Measurements from ENCODE around the gene BAZ2B. TPM values are rescaled to one million over a fixed set of nuclear protein-coding genes. Genes with fewer than 3 reads are reported as not detected.

The BAZ2B gene
- total RNA-seq, 1 experiment from 2014 or later = 54.9 TPM

- H3K79me1 ChIP-seq (ENCODE audit: insufficient read depth, low read depth, low read length, poor library complexity, severe bottlenecking) = no peaks in the 10 kb centered on the region
- no peak overlapping the region for H3K27ac Mint-ChIP-seq
These were observed 206.1 kb downstream of the BAZ2B start for GRCh38 chr2:159410276-159410675.

More at GRCh38 chr2:159410276-159410675, 206.1 kb downstream of the BAZ2B start:
- no peak overlapping the region for H4K5ac ChIP-seq (ENCODE audit: insufficient read length, low read depth, low read length)
- no peaks in the 10 kb centered on the region for H3K4me1 ChIP-seq (ENCODE audit: insufficient read depth, low read length)
- no peaks in the 10 kb centered on the region for H3K23me2 ChIP-seq (ENCODE audit: insufficient read length, low read depth, low read length, poor library complexity, severe bottlenecking)
- no peaks in the 10 kb centered on the region for H3K79me2 ChIP-seq (ENCODE audit: insufficient read depth, low read length)
- no peak overlapping the region for H2AFZ ChIP-seq (ENCODE audit: low read length)
- H3K9me3 ChIP-seq (ENCODE audit: control insufficient read depth, low read depth, low read length) = no peaks in the 10 kb centered on the region
- H3K56ac ChIP-seq (ENCODE audit: insufficient read length, low read depth, low read length) = no peak overlapping the region
- no peak for DNase-seq
- TF ChIP-seq, protein P1, sequence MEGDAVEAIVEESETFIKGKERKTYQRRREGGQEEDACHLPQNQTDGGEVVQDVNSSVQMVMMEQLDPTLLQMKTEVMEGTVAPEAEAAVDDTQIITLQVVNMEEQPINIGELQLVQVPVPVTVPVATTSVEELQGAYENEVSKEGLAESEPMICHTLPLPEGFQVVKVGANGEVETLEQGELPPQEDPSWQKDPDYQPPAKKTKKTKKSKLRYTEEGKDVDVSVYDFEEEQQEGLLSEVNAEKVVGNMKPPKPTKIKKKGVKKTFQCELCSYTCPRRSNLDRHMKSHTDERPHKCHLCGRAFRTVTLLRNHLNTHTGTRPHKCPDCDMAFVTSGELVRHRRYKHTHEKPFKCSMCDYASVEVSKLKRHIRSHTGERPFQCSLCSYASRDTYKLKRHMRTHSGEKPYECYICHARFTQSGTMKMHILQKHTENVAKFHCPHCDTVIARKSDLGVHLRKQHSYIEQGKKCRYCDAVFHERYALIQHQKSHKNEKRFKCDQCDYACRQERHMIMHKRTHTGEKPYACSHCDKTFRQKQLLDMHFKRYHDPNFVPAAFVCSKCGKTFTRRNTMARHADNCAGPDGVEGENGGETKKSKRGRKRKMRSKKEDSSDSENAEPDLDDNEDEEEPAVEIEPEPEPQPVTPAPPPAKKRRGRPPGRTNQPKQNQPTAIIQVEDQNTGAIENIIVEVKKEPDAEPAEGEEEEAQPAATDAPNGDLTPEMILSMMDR (conservative IDR thresholded peaks at IDR 0.05) = no peak
- no peak overlapping the region for H2BK120ac ChIP-seq (ENCODE audit: low read depth, low read length, poor library complexity, severe bottlenecking)
- H2BK15ac ChIP-seq (ENCODE audit: low read depth, low read length) = no peak overlapping the region
- H2BK12ac ChIP-seq (ENCODE audit: insufficient read length, low read depth, low read length) = no peak overlapping the region
- H2BK20ac ChIP-seq (ENCODE audit: low read depth, low read length, poor library complexity, severe bottlenecking) = no peak overlapping the region
- no peak overlapping the region for H4K8ac ChIP-seq (replicated peaks; ENCODE audit: insufficient read length, low read depth, low read length)
- no peak overlapping the region for H3K18ac ChIP-seq (ENCODE audit: insufficient read length, low read depth, low read length)
- Mint-ChIP-seq H3K36me3 (ENCODE audit: insufficient read depth in 1 of 3, low read depth in 3 of 3) (peaks cover 6 to 26% (median 26%) of the 10 kb centered on the region in 3 experiments; a peak in 5 of 7 replicates), H3K4me1 (no peaks in the 10 kb centered on the region), H3K4me3 (no peak overlapping the region), H3K27me3 (ENCODE audit: low read depth) (no peaks in the 10 kb centered on the region), H3K9me3 (no peaks in the 10 kb centered on the region; a peak in 1 of 5 replicates)
- no peaks in the 10 kb centered on the region for H4K20me1 ChIP-seq (ENCODE audit: control insufficient read depth, insufficient read depth, insufficient read length)
- no peak overlapping the region for H2AK5ac ChIP-seq (ENCODE audit: insufficient read length, low read length)
- no peak overlapping the region for H3K23ac ChIP-seq (ENCODE audit: insufficient read length, low read depth, low read length)
- H3K9ac ChIP-seq (ENCODE audit: extremely low read depth, insufficient read length, low read length) = no peak overlapping the region
- H4K91ac ChIP-seq (ENCODE audit: insufficient read length, low read depth, low read length) = no peak overlapping the region
- H3K14ac ChIP-seq (ENCODE audit: insufficient read depth, low read length) = no peak overlapping the region
- H3K4ac ChIP-seq (ENCODE audit: low read depth, low read length) = no peak overlapping the region
- H2BK5ac ChIP-seq (ENCODE audit: insufficient read length, low read length) = no peak overlapping the region
- no peak overlapping the region for H3T11ph ChIP-seq (ENCODE audit: low read length)
- no peaks in the 10 kb centered on the region for H3K27me3 ChIP-seq (ENCODE audit: insufficient read depth, low read length)
- H3K4me2 ChIP-seq (ENCODE audit: insufficient read depth, insufficient read length, low read length) = no peak overlapping the region
- no CpG with 5 or more reads among the region's 5 CpGs for WGBS (ENCODE audit: extremely low coverage, insufficient read length, low lambda C conversion rate)
- no peak overlapping the region for H3K27ac ChIP-seq (ENCODE audit: insufficient read length, low read depth, low read length)

All from H9 (cell line).